Anterior cingulate cortex (tissue), 58 donors: ENCODE results near the gene PPM1H.
"Not testable (repeated sequence)": the region's sequence is repeated elsewhere in the genome, so short reads cannot be mapped to it uniquely, and the experiment has no call there.

Experiments
- DNase-seq, 58 donors: peaks; one replicate each; lab custom pipeline; 2025; lab: John Stamatoyannopoulos, UW

Gene PPM1H

DNA sequence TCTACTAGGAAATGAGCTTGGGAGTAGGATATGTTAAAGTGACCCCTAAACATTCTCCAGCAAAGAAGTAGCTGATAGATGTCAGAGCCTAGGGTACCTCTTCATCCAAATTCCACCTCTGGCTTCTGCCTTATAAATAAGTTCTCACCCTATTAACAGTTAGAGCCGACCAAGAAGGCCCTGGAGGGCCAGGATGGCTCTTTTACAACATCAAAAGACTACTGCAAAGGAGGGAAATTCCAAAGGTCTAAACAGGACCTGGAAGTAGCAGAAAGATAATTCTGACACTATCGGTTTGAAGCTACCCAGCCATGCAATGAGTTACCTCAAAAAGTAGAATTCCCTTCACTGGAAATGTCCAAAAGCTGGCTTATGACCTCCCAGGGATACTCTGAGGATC lies 90.0 kb downstream of the PPM1H start:
- DNase-seq: no peak

DNA sequence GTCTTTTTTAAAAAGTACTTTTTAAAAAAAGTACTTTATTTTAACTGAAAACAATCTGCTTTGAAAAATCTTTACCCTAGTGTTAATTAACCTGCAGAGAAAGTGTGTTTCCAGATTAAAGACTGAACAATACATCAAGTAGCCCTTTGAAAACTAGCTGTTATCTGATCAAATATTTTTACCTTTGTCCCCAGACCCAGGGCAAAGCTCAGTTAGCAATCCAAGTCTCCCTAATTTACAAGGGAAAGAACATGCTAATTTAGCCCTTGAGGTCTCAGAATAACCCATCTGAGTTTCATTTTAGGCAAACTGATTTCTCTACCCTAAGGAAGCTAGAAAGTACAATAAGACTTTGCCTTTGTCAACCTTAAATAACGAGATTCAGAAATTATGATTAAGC lies 91.2 kb downstream of the PPM1H start:
- no peak for DNase-seq

DNA sequence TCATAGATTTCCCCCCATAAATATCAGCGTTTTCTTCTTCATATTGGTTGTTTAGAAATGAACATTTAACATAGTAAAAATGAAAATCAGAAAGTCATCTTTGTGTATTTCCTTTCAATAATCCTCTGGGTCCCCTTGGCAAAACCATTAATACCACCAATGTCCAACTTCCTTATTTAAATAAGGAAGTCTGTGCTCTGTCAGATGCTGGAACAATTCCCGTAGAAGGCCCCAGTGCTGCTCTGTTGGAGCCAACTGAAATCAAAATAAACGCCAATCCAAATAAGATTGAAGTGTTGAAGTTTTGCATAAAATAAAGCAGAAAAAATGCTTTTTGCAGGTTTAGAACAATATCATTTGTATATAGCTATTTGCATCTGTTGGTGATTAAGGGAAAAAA lies 93.1 kb downstream of the PPM1H start:
- no peak for DNase-seq

DNA sequence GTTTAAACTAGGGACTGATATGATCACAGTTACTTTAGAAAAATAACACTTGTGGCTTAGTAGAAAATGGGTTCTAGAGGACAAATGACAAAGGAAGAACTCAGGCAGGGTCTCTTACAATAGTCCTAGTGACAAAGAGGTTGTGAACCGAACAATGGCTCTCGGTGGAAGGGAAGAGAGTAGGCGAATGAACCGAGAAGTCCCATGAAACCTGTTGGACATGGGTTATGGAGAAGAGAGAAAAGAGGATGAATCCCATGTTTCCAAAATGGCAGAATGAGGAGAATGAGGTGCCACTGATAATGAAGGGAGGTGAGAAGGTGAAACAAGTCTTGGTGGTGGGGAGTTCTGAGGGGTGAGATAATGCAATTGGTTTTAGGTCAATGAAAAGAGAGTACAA lies 94.1 kb downstream of the PPM1H start:
- no peak for DNase-seq

DNA sequence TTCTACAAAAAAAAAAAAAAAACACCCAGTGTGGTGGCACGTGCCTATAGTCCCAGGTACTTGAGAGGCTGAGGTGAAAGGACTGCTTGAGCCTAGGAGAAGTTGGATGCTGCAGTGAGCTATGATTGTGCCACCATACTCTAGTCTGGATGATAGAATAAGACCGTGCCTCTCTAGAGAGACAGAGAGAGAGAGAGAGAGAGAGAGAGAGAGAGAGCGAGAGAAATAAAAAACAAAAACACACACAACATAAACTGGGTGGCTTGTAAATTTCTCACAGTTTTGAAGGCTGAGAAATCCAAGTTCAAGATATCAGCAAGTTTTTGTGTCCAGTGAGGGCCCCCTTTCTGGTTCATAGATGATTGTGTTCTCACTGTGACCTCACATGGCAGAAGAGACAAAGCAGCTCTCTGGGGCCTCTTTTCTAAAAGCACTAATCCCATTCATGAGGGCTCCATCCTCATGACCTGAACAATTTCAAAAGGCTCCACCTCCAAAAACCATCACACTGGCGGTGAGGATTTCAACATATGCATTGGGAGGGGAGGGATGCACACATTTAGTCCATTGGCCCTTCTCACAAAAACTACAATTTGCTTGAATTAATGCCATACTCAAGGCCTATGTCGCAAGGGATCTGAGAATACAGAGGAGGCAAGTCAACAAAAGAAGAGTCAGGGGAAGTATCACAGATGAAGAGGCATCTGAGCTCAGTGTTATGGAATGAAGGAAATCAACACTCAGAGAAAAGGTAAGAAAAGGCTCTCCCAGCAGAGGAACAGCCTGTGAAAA lies 94.9 kb downstream of the PPM1H start:
- no peak for DNase-seq

DNA sequence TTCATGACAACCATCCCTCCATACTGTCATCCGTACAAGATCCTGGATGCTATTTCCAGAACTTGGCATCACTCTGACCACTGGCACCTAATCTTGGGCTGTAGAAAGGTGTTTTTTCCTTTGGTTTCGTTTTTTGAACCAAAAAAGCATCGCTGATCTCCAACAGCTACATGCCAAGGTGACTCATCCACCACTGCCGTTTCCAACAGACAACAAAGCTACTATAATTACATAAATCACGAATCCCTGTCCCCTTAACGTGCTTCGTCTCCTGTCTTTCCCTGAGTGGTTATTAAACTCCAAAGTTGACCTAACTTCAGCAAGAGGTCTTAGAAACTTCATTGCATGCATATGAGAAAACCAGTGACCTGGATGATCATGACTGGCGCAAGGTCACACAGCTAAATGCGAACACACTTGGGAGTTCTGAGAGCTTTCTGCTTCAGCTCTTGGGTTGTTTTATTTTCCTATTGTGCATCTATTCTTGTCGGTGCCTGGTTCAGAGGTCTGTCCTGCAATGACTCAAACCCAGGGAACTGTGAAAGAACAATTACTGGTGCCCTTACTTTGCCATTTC lies 99.9 kb downstream of the PPM1H start:
- DNase-seq: peak in 3 of 58 donors; percentile 1 to 40 (median 4)

DNA sequence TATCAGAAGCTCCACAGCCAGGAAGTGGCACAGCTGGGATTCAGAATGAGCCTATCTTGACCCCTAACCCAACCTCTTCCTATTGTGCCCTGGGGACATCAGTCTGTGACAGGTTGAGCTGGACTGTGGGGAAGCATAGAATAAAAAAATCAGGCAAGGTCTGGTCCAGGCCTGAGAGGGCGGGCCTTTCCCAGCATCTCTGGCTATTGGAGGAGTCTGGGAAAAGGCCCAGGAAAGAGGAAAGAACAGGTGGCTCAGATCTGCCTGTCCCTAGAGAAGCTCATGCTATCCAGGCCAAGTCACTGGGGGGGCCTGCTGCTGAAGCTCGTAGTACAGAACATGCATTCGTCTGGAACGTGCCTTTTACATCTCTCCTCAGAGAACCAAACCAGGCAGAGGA lies 100.5 kb downstream of the PPM1H start:
- peak in 5 of 58 donors; percentile 9 to 26 (median 16) for DNase-seq

DNA sequence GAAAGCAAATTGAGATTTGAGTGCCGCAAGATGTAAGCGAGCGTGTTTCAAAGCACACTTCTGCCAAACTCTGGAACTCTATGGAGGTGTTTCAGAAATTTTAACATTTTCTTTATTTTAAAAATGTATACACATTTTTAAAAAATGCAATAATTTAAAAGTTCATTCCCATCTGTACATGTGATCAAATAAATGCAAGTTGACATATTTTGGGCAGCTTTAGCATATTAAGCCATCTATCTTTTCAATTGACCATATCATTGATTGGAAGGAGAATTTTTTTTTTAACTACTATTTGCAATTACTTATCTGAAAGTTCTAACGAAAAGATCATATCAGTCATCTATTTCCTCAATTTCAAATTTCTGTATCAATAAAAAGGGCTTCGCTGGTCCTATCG lies 101.3 kb downstream of the PPM1H start:
- no peak for DNase-seq

DNA sequence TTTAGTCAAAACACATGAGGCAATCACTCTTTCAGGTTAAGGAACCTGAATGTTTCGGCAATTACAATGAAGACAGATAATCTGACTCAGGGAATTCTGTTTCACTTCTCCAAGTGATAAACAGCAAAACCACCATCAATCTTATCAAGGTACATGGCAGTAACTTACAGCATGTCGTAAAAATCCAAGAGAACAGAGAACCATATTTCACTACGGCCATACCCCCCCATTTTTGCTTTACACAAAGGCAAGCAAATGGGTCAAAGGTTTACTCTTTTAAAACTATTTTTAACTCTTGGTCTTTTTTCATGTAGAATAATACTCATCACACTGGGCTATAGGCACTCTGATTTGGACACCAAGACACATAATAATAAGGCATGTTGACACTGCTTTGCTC lies 102.4 kb downstream of the PPM1H start:
- no peak for DNase-seq

DNA sequence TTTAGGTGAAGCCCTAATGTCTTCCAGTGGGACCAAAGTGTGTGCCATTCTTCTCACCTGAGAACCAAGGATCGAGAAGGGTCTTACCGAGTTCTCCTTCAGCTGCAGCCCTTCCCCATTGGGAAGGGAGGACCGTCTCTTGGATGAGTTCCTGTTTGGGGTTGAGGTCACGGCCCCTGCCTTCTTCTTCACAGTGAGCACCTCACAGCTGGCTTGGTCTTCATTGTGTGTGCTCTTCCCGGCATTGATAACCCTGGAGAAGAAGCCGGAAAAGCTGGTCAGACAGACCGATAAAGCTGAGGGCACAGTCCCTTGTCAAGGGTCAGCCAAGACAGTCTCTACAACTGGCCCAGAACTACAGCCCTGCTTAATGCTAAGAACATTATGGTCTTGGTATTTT lies 102.9 kb downstream of the PPM1H start:
- no peak for DNase-seq

DNA sequence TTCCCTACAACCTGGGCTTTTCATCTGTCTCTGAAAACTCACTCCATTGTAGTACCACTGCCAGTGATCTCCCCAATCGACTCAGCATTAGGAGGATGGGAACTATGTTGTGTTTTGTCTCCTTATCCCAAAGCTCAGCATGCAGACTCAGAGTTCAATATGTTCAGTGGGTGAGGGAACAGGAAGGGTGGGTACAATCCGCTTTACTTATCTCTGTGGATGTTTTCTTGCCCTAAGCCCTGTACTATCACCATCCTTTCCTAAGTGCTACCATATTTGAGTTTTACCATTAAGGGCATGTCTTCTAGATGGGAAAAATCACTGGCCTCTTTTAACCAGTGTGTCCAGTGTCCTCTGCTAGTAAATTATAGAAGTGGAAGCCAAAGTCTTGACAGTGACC lies 107.1 kb downstream of the PPM1H start:
- no peak for DNase-seq

DNA sequence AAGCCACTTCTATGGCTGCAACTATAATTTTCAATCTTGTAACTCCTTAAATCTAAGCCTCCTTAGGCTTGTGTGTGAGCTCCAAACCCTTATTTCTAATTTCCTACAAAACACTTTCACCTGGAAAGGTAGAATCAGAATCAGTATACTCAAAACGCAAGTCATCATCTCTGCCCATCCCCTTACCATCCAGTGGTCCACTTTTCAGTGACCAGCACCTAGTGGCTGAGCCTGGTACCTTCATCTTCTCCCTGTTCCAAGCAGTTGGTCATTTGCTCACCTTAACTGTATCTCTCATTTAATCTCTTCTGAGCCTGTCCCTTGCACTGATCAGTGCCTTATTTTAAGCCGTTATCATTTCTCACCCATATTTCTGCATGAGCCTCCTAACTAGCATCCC lies 107.9 kb downstream of the PPM1H start:
- no peak for DNase-seq

DNA sequence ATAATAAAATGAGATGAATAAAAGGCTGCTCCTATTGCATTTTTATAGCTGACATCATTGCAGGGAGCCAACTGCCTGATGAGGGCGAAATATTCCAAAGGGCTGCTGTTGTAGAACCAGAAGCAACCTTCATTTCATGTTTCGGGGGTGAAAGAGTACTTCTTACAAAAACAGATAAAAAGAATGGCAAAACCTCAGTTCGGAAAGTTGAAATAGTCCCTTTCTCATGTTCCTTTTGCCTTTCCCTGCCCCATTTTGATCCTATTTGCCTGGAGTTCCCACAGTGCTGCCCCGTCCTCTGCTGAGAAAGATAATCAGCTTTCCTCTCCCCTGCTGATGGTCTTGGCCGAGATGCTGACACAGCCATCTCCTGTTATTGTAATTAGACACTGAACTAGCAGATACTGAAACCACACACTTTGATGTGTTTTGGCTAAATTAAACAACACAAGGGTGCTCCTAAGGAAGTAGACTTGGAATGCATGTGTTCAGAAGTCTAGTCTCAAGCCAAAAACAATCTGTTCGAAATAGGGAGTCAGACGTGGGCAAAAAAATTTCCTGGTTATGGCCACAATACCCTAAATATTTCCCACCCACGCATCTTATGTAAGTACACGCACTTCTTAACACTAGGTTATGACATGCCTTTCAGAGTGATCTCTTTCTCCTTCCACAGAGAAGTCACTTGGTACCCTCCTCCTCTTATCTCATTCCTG lies 117.2 kb downstream of the PPM1H start:
- DNase-seq: peak in 29 of 58 donors; percentile 8 to 73 (median 33)

DNA sequence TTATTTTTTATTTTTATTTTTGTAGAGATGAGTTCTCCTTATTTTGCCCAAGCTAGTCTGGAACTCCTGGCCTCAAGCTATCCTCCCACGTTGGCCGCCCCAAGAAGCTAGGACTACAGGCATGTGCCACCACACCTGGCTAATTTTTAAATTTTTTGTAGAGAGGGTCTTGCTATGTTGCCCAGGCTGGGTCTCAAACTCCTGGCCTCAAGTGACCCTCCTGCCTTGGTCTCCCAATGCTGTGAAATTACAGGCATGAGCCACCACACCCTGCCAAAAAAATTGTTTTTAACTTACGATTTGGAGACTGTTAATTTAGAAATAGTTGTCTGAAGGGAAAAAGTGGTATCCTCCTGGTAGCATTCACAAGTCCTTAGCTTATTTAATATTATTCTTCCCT lies 120.7 kb downstream of the PPM1H start:
- DNase-seq: no peak

DNA sequence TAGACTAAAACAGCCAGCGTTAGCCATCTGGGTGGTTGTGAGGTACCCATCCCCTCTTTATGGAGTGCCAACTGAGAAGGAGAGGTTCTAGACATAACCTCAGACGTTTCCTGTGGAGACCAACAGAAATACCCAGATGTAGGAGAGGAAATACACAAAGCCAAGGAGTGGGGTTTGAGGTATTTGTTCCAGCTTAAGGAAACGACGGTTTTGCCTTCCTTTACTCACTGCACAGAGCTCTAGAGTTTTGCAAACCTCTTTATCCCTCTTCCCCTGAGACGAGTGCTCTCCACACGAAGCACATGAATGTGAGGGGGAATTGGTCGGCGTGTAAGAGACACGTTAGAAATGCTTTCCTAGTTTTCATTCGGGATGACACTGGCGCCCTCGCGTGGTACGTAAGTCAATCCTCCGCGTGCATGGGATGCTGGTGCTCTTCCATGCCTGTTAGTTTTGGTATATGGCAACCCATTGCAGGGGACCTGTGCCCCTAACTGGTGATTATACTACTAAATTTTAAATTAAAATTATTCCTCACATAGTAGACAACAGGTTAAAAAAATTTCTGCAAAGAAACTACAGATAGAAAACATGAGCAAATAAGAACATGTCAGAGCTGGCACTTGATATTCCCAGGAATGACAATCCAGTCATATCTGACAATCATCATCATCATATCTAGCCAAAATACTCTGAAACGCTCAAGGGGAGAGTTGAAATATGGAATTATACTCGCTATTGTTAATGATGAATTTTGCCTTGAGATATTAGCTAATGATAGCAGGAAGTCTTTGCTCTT lies 121.7 kb downstream of the PPM1H start:
- DNase-seq: peak in 39 of 58 donors; percentile 8 to 74 (median 34)

DNA sequence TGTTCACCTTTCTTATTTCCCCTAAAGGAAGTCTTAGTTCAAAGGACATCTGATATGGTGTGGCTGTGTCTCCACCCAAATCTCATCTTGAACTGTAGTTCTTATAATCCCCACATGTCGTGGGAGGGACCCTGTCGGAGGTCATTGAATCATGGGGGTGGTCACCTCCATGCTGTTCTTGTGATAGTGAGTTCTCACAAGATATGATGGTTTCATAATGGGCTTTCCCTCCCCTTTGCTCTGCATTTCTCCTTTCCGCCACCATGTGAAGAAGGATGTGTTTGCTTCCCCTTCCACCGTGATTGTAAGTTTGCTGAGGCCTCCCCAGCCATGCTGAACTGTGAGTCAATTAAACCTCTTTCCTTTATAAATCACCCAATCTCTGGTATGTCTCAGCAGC lies 123.5 kb downstream of the PPM1H start:
- DNase-seq: not testable (repeated sequence)

DNA sequence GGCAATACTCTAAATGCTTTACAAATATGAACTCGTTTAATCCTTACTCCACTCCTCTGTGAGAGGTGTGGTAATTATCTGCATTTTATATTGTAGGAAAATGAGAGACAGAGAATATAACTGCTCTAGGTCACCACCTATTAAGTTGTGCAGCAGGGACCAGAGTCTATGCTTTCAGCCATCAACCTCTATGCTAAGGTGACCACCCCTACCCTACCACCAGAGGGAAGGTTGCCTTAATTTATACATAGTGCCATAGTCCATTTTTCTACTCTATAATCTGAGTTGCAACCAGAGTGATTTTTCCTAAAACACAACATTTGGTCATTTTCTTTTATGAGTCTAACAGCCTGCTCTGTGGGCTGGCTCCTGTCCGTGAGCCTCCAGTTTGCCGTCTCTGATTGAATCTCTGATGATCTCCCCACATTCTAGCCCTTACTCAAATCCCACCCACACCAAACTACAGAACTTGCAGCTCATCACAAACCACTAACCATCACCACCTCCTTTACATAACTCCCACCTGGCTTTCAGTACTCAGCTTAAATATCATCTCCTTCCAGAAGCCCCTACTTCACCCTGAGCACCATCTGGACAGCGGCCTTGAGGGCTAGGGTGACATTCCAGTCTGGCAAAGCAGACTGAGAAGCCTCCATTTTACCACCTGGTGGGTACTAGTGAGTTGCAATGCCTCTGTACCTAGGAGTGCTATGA lies 126.6 kb downstream of the PPM1H start:
- no peak for DNase-seq

DNA sequence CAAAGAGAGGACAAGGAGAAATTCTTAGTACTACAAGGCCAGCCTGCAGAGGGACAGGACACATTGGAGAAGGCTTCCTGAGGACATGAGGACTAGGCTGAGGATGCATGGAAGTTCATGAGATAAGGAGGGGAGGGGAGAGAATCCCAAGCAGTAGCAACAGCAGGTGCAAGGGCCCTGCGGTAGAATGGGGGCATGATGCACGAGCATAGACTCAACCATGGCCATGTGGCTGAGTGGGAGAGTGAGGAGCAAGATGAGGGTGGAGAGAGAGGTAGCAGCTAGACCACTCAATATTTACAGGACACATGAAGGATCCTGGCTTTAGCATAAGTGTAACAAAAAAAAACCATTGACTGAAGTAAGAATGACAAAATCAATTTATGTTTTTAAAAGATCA lies 128.1 kb downstream of the PPM1H start:
- no peak for DNase-seq

DNA sequence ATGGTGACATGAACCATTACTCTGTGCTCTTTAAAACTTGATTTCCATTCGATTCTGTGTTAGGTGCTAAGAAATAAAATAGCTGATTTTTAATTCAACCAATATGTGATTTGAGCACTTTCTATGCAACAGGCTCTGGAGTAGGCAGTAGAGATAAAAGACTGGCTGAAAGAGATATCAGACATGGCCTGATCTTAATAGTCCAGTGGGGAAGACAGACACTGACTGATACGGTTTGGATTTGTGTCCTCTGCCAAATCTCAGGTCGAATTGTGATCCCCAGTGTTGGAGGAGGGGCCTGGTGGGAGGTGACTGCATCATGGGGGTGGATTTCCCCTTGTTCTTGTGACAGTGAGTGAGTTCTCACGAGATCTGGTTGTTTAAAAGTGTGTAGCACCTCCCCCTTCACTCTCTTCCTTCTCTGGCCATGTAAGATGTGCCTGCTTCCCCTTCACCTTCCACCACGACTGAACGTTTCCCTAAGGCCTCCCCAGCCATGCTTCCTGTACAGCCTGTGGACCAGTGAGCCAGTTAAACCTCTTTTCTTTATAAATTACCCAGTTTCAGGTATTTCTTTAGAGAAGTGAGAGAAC lies 128.6 kb downstream of the PPM1H start:
- DNase-seq: no peak

DNA sequence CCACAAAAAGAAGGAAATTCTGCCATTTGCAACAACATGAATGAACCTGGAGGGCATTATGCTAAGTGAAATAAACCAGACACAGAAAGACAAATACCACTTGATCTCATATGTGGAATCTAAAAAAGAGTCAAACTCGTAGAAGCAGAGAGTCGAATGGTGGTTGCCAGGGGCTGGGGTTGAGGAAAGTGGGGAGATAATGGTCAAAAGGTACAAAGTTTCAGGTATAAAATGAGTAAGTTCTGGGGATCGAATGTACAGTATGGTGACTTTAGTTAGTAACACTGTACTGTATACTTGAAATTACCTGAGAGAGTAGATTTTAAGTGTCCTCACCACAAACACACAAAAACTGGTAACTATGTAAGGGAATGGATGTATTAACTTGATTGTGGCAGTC lies 129.4 kb downstream of the PPM1H start:
- DNase-seq: no peak
